GM21515 (cell line): ENCODE results near the gene ATXN1.
A peak's percentile ranks its signal among the peaks of the same experiment; 100 is the strongest.
"Not testable (repeated sequence)": the region's sequence is repeated elsewhere in the genome, so short reads cannot be mapped to it uniquely, and the experiment has no call there.

Experiments
- ATAC-seq: cut with Tn5 transposase; IDR thresholded peaks from one replicate; pipeline ENCODE4 v1.9.1; 2021; ENCODE audit not compliant: unreplicated experiment

The ATXN1 gene

DNA sequence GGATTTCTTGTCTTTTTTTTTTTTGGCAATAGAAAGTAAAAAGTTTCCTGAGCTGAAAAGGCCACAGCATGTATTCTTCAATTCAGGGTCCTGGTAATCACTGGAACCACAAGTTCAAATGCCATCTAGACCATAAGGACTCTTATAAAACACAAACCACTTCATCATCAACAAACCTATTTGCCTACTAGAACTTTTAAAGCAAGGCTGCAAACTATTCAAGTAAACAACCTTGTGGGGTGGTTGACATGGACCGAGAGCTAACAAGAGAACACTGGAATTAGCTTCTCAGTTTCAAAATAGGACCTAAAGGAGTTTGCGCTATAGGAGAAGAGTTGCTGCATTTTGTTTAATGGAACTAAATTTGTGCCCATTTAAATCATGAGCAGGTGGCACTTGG lies 215.9 kb downstream of the ATXN1 start:
- ATAC-seq, result no peak

GRCh38 chr6:16544521-16544920 lies 216.7 kb downstream of the ATXN1 start:
- ATAC-seq, result no peak

DNA sequence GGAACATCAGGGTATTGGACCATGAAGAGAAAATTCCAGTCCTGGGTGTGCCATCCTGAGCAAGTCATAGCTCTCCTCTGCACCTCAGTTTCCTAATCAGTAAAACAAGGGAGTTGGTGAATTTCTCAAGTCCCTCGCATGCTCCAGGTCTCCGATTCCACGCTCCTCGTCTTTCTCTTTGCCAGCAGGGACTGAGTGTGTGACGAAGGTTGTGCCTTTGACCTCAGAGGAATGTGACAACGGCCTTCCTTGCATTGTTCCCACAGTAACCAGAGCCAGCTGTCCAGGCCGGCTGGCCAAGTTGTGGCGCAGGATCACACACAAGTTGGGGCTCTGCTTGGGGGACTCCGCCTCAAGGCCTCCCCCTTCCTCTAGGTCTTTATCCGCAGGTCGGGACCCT lies 217.3 kb downstream of the ATXN1 start:
- no peak for ATAC-seq

GRCh38 chr6:16543521-16543920 lies 217.7 kb downstream of the ATXN1 start:
- ATAC-seq, result no peak

- no peak for ATAC-seq
Measured at GRCh38 chr6:16542070-16542469, 219.2 kb downstream of the ATXN1 start.

GRCh38 chr6:16540804-16541752 lies 220.2 kb downstream of the ATXN1 start:
- ATAC-seq, result peak; percentile 75

DNA sequence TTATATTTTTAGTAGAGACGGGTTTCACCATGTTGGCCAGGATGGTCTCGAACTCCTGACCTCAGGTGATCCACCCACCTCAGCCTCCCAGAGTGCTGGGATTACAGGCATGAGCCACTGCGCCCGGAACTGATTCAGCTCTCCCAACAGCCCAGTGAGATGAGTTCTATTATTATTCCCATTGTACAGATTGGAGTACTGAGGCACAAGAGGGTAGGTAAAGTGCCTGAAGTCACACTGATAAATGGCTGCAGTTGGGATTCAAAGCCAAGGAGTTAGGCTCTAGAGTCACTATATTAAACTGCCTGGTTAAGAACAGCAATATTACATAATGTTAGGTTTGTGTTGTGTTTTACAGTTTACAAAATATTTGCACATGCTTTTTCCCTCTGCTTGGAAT lies 220.9 kb downstream of the ATXN1 start:
- not testable (repeated sequence) for ATAC-seq

GRCh38 chr6:16539086-16539931 lies 222.0 kb downstream of the ATXN1 start:
- ATAC-seq, result no peak

DNA sequence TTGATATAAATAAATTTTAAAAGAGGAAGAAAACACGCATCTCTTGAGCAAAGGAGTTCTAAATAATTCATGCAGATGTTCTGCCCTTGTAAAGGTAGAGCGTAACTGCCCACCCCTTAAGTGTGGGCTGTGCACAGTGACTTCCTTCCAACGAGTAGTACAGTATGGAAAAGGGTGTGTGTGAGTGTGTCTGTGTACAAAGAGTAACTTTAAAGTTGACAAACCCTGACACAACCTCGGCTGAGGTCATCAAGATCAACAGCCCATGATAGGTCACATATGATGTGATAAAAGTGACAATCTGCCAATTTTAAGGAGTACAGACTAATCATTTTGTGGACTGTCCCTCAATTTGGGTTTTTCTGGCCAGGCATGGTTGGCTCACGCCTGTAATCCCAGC lies 225.7 kb downstream of the ATXN1 start:
- no peak for ATAC-seq

- no peak for ATAC-seq
Measured at GRCh38 chr6:16533721-16534136, 227.5 kb downstream of the ATXN1 start.

DNA sequence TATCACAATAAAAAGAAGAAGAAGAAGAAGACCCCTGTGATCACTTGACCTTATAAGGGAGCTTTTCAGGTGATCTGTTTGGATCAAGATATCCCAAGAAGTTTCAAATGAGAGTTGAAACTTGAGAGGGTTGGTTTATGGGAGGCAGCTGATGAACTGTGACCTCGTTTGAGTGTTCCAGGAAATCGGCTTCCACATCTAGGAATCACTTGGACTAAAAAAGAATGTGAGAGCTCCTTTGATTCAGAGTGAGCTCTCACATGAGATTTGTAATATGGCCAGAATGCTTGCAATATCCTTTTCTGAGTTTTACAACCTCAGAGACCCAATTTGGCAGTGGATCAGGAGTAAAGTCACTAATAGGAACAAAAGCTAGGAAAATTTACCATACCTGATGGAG lies 228.1 kb downstream of the ATXN1 start:
- no peak for ATAC-seq

- ATAC-seq, result no peak
Measured at GRCh38 chr6:16527691-16528090, 233.6 kb downstream of the ATXN1 start.

DNA sequence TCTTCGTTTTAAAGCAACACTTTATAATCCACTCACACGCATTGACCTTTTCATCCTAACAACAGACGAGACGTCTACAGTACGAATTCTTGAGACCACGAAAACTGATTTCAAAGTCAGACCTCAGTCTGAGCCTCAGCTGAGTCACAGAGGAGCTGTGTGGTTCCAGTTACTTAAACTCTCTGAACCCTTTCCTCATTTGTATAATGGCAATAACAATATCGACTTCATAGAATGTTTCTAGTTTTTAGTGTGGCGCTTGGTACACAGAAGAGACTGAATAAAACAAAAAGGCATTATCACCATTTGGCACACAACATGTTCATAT lies 236.9 kb downstream of the ATXN1 start:
- ATAC-seq, result no peak

DNA sequence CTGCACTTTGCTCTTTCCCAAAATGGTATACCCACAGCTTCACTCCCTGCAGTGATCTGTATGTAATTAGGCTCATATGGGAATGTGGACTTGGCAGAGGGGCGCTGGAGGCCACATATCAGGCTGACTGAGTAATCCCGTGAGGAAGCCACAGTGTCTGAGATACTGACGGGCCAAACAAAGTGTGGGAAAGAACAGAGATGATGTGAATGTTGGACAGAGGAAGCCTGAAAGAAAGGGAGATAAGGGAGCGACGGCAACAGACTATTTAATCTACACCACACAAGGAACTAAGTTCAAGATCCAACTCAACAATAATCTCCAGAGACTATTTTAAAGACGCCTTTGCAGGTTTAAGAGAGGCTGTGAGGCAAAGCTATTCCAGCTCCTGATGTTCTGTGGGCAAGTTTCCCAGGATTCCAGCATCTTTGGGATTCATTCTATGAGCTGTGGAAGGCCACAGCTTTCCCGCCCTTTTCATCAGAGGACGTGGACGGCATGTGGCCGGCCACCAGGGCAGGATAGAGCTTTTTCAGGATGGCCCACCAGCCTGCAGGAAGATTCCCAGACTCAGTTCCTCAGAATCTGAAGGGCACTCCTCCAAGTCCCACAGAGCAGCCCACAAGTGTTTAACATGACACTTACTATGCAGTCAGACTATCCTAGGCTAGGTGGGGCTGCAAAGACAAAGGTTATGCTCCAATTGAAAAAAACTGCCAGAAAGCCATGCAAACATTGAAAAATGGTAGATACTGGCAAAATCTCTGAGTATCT lies 237.5 kb downstream of the ATXN1 start:
- no peak for ATAC-seq

- no peak for ATAC-seq
Measured at GRCh38 chr6:16522937-16523336, 238.3 kb downstream of the ATXN1 start.

GRCh38 chr6:16521528-16521927 lies 239.7 kb downstream of the ATXN1 start:
- ATAC-seq, result no peak

- no peak for ATAC-seq
Measured at GRCh38 chr6:16519265-16520242, 241.7 kb downstream of the ATXN1 start.

GRCh38 chr6:16518265-16518664 lies 243.0 kb downstream of the ATXN1 start:
- ATAC-seq, result no peak

DNA sequence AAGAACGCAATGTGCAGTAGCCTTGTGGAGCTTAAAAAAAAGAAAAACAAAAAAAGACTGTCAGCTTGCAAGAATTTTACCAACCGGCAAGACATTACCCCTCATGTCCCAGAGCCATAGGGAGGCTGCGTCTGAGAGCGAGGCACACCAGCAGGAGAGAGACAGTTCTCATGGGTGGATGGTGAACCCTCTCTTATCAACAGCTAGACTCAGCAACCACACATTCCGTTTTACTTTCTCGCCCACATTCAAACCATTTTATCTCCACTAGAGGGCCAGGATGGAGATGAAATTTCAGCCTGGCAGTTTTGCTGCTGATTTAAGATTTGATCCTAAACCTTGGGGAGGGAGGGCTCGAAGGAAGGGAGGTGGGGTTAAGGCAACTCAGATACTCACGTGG lies 247.0 kb downstream of the ATXN1 start:
- no peak for ATAC-seq
